Stimulated activated CD8-positive, alpha-beta memory T cell treated with anti-CD3 and anti-CD28 coated beads, Interleukin-4, amount 100 ng/mL, for 4 hours (primary cell): Measurements from ENCODE around the gene CLDN20.

Source experiments
- DNase-seq, 2 donors: peaks; one replicate each; pipeline ENCODE4 v3.0.0-alpha.2; 2020; ENCODE audit warnings: low read depth in 2 of 2, low spot score in 1 of 2

The CLDN20 gene

DNA sequence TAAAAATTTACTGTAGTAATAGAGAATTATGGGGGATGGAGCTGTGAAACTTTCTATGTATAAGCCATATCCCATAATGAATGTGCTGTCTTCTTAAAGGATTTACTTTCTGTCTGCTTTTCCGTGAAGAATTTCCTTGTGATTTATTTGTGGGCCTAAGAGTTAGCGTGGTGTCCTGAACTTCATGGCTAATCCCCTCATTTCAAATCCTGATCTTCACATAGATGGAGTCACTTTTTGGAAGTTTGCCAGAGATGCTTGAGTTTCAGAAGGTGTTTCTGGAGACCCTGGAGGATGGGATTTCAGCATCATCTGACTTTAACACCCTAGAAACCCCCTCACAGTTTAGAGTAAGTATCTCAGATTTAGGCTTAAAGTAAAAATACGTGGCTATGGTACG lies 19.4 kb upstream of the CLDN20 start:
- no peak for DNase-seq

DNA sequence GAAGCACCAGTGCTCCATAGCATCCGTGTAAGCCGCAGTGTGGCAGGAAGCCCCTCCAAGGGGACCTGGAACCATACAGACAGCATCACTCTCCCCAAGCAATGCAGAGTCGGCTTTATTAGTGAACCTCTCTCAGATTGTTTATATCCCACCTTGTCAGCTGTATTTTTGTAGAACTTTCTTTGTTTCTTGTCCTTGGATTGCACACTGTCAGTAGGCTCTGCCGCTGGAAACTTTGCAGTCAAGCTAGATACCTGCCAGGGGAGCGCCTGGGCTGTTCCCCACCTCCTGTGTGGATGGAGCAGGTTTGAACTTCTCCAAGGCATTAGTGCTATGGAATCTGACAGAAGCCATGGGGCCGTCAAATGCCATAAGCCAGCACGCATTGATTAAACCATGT lies 18.6 kb upstream of the CLDN20 start:
- DNase-seq = no peak

DNA sequence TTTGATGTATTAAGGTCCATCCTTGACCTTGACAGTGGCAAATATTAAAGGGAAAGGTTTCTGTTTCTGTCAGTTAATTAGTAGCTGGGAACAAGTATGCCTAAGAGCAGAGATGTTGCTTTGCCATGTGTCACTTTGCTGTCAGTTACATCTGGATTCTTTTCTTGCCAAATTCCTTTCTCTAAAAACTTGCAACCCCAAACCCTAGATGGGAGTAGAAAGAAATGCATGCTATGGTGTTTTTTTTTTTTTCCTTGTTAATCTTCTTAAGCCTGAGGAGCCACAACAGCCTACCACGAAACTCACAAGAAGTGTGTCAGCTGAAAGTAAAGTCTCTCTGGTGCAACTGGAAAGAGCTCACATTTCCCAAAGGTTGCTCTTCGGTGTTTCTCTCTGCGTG lies 18.0 kb upstream of the CLDN20 start:
- DNase-seq = no peak

DNA sequence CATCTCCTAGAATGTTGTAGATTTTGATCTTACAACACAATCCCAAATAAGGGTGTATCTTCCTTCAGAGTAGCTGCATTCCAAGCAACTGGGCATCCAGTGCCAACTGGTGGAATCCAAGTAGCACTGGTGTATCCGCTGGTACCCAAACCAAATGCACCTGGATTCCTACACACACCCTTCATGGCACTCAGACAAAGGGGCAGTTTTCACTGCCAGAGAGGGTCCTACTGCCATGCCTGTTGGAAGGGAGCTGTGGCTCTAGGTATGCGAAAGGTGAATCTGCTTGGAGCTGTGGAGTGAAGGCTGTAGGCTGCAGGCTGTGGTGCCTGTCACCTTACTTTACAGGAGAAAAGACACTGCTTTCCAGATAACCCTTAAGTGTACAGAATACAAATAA lies 17.0 kb upstream of the CLDN20 start:
- no peak for DNase-seq

DNA sequence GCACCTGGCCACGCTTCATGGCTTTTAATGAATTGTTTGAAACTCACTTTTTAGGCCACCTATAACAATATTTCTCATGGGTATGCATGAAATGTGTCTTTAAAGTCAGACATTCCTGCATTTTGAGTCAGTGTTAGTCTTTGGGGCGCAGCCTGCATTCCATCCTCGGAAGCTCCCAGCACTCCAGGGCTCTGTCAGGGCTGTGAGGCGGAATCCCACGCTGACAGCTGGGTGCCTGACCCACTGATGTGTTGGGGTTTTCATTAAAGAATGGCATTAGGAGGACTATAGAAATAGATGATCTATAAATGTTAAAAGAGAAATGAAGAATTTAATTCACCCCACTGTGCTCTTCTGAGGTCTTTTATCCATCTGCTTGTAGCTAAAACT lies 16.2 kb upstream of the CLDN20 start:
- no peak for DNase-seq

DNA sequence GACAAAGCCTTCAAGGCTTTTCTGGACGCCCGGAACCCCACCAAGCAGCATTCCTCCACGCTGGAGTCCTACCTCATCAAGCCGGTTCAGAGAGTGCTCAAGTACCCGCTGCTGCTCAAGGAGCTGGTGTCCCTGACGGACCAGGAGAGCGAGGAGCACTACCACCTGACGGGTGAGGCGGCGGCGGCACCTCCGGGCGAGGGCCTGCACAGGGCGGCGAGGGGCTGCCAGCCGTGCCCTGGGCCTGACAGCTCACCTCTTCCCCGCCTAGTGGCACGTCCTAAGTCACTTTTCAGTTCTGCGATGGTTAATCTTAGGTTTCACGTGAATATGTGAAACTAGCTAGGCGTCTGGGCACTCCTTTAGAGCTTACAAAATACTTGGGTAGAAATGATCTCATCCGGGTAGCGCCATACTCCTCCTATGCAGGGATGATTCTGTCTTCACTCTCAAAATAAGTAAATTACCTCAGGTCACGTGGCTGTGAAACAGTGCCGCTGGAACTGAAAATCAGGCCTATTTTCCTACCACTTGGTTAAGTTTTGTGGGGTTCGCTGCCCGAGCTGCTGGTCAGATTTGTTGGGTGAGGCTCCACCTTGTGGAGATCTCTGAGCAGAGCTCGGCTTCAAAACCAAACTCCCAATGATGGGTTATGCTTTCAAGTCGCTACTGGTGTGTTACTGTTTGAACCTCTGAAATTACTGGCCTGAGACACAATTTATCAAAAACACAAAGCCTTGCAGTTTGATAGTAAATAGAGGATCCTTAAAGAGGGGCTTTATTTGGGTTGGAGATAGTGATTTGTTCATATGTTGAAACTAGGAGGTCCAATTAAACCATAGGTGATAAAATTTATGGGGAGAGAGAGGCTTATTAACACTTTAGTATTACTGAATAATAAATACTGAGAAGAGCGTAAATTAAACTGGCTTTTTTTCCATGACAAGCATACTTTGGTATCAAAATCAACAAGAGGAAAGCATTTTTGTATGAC lies 15.5 kb upstream of the CLDN20 start:
- DNase-seq = no peak

DNA sequence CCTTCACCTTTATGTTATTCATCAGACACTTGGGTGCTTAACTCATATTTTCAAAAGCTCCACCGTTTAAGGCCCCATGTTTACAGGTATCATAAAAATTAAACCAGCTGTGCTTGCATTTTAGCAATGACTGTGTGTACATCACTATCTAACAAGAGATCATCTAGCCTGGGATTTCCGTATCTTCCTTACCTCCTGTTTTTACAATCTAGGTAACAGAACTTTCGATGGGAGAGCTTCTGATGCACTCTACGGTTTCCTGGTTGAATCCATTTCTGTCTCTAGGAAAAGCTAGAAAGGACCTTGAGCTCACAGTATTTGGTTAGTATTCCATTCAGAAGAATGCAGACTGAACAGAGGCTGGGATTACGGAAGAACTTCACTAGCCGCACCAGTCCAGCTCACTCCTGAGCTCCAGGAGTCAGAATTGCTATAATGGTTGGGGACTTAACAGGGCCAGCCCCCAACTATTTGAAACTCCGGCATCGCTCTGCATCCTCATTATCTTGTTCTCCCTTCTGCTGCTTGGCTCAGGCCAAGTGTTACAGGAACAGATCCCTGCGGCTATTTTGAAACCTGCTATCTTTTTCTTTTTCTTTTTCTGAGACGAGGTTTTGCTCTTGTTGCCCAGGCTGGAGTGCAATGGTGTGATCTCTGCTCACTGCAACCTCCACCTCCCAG lies 13.0 kb upstream of the CLDN20 start:
- no peak for DNase-seq

DNA sequence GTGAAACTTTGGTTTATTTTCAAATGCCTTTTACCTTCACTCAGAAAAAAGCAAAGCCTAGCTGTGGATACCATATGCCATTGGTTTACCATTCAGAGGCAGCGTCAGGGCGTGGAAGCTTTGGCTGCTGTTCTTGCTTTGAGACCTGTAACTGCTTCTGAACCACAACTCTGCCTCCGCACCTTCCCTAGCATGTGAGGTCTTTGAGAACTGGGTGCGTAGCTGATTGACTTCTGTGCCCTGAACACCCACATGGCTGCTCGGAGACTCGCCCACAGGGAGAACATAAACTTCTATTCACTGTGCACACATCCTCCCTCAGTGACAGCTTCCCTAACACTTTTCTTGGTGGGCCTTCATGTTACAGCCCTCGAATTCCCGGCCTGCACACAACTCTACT lies 11.2 kb upstream of the CLDN20 start:
- DNase-seq = no peak

DNA sequence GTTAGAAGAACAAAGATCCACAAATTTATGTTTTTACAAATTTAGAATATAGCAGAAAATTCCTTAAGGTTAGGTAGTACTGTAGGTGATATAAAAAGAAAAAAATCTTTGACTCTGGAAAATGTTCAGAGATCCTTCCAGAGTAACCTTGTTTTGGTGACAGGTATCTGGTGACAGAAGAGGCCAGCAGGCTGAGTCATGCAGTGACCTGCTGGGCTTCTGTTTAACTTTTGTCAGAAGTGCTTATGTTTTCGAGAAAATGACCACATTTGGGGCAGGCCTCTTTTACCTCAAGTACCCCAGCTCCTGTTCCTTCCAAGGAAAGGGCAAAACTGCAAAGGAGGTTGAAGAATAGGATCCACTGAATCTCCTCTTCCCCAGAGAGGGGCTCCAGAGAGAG lies 10.5 kb upstream of the CLDN20 start:
- no peak for DNase-seq

DNA sequence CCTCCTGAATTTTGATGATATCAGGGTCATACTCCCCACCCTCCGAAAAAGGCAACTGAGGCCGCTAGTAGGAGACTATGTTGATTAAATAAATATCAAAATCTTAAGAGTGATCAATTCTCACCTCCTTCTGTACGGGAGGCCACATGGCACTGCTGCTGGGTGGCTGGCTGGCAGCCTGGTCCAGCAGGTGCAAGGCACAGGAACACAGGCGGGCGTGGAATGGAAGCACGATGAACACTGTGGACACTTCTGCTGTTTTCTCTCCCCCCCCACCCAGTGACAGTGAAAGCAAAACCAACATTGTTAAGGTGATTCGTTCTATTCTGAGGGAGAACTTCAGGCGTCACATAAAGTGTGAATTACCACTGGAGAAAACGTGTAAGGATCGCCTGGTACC lies 9.7 kb upstream of the CLDN20 start:
- no peak for DNase-seq

DNA sequence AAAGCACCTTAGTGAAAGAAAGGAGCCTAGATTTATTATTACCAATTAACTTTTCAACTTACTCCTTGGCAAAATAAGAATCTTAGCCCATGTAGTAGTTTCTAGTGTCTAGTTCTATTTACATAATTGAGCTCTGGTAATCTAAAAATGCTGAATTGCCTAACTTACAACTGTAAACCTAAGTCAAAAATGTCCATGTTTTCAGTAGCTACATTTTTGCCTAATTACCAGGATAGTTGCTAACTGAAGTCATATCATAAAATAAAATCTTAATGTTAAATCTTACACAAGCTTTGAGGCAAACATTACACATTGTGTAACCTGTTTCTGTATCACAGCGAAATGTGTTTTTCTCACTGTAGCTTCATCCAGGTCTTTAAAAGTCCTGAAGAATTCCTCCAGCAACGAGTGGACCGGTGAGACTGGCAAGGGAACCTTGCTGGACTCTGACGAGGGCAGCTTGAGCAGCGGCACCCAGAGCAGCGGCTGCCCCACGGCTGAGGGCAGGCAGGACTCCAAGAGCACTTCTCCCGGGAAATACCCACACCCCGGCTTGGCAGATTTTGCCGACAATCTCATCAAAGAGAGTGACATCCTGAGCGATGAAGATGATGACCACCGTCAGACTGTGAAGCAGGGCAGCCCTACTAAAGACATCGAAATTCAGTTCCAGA lies 7.6 kb upstream of the CLDN20 start:
- DNase-seq = no peak

DNA sequence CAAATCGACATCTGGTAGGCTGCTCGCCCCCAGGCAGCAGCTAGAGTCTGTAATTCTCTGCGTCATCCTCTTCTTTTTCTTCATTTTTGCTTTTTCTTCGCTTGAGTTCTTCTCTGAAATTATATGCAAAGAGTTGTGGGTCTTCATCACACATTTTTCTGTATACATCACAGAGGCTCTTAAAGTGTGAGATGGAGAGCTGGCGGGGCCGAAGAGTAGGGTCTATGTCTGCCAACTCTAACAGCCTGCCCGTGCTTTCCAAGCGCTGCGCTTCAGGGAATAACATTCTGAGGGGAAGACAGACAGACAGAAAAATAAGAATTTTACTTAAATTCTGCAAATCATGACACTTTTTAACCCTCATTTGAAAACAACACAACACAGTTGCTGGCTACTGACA lies 6.0 kb upstream of the CLDN20 start:
- DNase-seq = no peak

DNA sequence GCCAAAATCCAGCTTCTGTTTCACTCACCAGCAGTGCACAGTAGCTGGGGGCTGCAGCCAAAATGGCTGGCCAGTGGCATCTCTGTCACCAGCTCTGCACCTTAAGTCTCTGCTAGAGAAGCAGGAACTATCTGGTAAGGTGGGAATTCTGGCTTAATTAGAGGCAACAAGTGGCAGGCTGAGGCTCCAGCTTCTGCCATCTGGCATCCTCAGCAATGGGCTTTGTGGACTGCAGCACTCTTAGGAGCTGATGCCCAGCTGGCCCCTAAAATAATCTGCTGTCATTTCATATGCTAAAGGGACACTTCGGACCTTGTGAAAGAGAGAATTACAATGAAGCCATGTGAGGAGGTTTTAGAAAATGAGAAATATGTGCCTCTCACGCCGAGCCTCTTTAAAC lies 4.6 kb upstream of the CLDN20 start:
- DNase-seq = no peak

DNA sequence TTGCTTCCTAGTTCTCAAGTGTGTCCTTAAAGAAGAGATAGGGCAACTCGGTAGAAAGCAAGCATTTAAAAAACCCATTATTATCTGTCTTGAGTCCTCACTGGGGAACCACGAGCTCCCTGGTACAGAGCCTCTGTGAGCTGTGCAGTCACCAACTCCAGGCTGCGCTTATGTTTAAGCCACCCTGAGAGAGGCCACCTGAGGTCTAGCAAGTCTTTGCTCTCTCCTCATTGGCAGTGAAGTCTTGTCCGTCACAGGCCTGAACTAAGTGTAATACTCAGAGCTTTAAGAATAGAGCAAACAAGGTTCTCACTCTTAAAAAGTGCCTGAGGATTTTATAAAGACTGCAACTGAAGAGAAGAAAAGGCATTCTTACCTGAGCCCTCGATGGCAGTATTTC lies 3.9 kb upstream of the CLDN20 start:
- DNase-seq = no peak

DNA sequence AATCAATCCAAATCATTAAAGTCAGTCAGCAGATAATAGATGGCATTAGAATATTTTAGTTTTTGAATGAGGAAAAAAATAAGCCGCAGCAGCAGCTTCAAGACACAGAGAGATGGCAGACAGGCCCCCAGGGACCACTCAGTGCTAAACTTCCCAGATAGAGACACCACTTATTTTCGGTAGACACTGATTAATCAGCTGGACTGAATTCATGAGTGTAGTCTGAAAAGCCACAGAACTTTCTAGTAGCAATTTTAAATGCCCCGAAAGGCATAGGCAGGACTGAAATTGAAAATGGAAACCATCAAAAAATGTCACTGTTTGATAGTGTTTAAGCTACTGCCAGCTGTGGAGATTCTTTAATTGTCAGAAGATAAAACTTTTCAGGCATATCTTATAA lies 3.1 kb upstream of the CLDN20 start:
- DNase-seq = no peak

DNA sequence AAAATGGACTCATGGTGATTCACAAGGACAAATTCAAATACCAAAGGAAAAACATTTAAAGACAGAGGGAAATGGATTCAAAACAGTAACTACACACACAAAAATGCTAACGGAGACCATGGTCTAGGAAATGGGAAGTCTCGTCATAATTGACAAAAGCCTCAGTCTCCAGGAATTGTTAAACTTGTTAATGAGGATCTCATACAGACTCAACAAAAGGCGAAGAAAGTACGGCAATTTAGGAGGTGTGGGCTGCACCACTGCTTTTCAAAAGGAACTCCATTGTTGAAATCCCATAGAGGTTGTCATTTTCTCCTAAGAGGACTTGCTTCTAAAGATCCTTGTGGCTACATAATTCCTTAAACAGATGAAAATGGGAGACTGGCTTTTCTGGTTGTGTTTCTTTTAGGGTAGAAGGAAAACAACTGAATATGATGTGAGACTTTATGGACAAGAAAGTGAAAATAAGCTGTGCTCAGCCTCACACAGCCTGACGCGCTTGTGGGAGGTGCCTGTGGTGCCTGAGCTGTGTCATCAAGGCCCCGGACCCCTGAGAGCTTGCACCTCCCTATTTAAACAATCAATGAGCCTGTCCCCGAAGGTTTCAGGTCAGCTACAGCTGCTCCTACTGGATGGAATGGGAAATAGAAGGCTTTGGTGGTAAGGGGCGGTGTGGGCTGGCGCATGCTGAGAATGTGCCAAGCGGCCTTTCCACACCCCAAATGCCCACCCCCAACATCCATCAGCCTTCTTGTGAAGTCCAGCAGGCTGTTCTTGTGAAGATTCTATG lies 2.5 kb upstream of the CLDN20 start:
- no peak for DNase-seq

DNA sequence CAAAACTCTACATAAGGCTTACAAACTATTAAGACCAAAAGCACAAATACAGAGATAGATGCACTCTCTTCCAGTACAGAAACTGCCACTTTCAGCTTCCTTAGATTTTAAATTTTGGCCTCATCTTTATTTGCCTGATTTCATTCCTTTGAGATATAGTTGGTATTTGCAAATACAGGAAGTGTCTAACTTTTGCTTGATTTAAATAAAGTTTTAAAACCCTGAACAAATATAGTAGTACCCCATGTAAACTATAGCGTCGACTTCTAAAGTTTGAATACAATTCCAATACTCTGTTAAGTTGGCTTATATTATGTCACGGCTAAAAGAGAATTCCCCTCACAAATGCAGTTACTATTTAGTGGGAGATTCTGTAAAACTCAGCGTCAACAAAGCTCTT lies 1.2 kb upstream of the CLDN20 start:
- DNase-seq = no peak

DNA sequence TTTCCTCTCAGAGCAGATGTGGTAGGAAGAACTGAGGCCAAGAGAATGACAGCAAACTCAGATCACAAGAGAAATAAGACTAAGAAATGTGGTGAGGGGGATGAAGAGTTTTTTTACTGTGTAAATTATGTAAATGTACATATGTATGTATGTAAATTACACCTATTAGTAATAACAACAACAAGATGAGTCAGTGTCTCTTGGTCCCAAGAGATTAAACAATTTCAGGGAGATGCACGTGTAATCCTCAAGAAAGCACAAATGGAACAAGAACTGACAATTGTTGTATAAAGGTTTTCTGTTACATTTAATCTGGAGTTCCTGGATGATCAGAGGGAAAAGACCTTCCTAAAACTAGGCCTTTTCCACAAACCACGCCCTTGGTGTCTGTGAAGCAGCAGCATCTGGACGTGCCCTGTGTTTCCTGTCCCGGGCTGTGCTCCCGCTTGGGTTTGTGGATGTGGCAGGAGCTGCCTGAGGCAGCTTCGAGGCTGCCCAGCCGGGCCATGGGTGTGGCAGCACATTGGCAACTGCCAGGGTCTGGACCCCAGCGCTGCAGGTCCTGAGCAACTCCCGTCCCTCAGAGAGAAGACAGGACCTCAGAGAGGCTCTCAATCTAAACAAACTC lies 994 bp downstream of the CLDN20 start:
- no peak for DNase-seq

DNA sequence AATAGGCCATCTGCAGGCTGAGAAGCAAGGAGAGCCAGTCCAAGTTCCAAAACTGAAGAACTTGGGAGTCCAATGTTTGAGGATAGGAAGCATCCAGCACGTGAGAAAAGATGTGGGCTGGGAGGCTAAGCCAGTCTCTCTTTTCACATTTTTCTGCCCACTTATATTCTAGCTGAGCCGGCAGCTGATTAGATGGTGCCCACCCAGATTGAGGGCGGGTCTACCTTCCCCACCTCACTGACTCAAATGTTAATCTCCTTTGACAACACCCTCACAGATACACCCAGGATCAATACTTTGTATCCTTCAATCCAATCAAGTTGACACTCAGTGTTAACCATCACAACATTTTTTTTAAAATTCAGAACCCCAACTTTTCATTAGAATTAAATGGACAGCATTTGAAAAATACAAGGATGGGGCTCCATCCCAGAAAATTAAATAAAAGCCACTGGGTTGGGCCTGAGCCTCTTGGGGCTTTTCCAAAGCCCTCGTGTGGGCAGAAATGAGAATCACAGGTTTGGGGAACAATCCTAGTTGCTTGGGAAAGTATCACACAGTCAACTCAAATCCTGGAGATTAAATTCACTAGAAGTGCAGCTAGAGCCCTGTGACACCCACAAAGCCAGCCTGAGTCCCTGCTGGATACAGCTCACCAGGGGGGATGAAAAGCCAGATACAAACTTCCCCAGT lies 2.2 kb downstream of the CLDN20 start:
- no peak for DNase-seq

DNA sequence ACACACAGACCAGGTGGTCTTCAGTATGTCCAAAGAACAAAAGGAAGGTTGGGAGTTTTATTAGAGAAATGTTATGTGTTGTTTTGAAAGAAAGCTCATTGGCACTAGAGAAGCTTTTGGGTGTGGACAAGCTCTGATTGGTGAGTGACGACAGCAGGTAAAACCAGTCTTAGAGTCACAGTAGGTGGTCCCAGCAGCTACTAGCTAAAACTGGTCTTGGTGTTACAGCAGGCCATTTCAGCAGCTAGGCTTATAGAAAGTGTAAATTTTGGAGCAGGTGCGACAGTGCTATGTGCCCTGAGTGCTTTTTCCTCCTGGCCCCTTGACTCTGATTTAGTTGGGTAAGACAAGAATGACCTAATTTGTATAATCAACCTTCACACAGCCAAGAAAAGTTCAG lies 3.6 kb downstream of the CLDN20 start:
- DNase-seq = no peak
